GM10266 (cell line): ENCODE data around the gene ZBED1.

Experiments
- DNase-seq: peaks from one replicate; pipeline ENCODE4 v3.0.0; 2012; ENCODE audit errors: extremely low spot score
- CTCF ChIP-seq: IDR thresholded peaks from 2 replicates; pipeline ENCODE4 v1.5.1; 2012; ENCODE audit warnings: mild to moderate bottlenecking, low read depth; ENCODE audit not compliant: control insufficient read depth, insufficient read depth; ENCODE audit errors: missing control alignments

The ZBED1 gene

GRCh38 chrX:2517055-2517454, 16.3 kb upstream of the ZBED1 start:
- TF ChIP-seq CTCF, result no peak
- DNase-seq, result no peak

- DNase-seq, result no peak
- TF ChIP-seq CTCF, result no peak
Observed at GRCh38 chrX:2516623-2517022, 15.8 kb upstream of the ZBED1 start.

- no peak for TF ChIP-seq CTCF
- DNase-seq, result no peak
Observed at GRCh38 chrX:2514131-2514530, 13.4 kb upstream of the ZBED1 start.

- no peak for DNase-seq
- TF ChIP-seq CTCF, result no peak
Observed at GRCh38 chrX:2513121-2513664, 12.4 kb upstream of the ZBED1 start.

GRCh38 chrX:2512501-2512900, 11.7 kb upstream of the ZBED1 start:
- no peak for TF ChIP-seq CTCF
- DNase-seq, result no peak

GRCh38 chrX:2511326-2511725, 10.6 kb upstream of the ZBED1 start:
- no peak for TF ChIP-seq CTCF
- no peak for DNase-seq

- TF ChIP-seq CTCF, result no peak
Observed at GRCh38 chrX:2508648-2509335, 8.0 kb upstream of the ZBED1 start.

More at GRCh38 chrX:2508648-2509335, 8.0 kb upstream of the ZBED1 start:
- DNase-seq, result no peak
